ENCODE measurements around the gene ARHGAP18. TPM values are rescaled to one million over a fixed set of nuclear protein-coding genes. Genes with fewer than 3 reads are reported as not detected.

The ARHGAP18 gene
- total RNA-seq, 6 donors from 2014 or later: 30.4 to 56.8 (median 48.9) TPM

- peak overlapping the region in 1 of 4 donors; percentile 27 for H3K27ac ChIP-seq
- DNase-seq: no peak
- no peaks in the 10 kb centered on the region for H3K36me3 ChIP-seq
- H3K4me3 ChIP-seq: no peak overlapping the region
- TF ChIP-seq EP300 (IDR thresholded peaks at IDR 0.05): no peak
- no peak for TF ChIP-seq POLR2A (IDR thresholded peaks at IDR 0.05)
- TF ChIP-seq CTCF (IDR thresholded peaks at IDR 0.05): no peak
- TF ChIP-seq POLR2AphosphoS5 (IDR thresholded peaks at IDR 0.05): no peak
- ATAC-seq (ENCODE audit: low FRiP score in 2 of 2): no peak
- peaks cover 32 to 46% (median 34%) of the 10 kb centered on the region in 4 donors for H3K4me1 ChIP-seq
- H3K27me3 ChIP-seq: no peaks in the 10 kb centered on the region
- no peaks in the 10 kb centered on the region for H3K9me3 ChIP-seq
- WGBS, 2 donors: 68 to 71% methylated on average over 3 of the region's 3 CpGs
These were observed 44.4 kb downstream of the ARHGAP18 start for GRCh38 chr6:129665555-129665954.

- Histone ChIP-seq H3K36me3 (no peaks in the 10 kb centered on the region), H3K4me1 (peaks cover 30 to 42% (median 38%) of the 10 kb centered on the region in 4 donors), H3K4me3 (no peak overlapping the region), H3K27me3 (no peaks in the 10 kb centered on the region), H3K27ac (peak overlapping the region in 1 of 4 donors; percentile 39), H3K9me3 (no peaks in the 10 kb centered on the region)
- no peak for ATAC-seq (ENCODE audit: low FRiP score in 2 of 2)
- 50 to 55% methylated on average over 3 of the region's 3 CpGs for WGBS, 2 donors
- TF ChIP-seq CTCF (IDR thresholded peaks at IDR 0.05): no peak
- TF ChIP-seq POLR2A (IDR thresholded peaks at IDR 0.05): no peak
- no peak for TF ChIP-seq POLR2AphosphoS5 (IDR thresholded peaks at IDR 0.05)
- TF ChIP-seq EP300 (IDR thresholded peaks at IDR 0.05): no peak
- no peak for DNase-seq
These were observed 46.4 kb downstream of the ARHGAP18 start for GRCh38 chr6:129663531-129663930.

- TF ChIP-seq POLR2A (IDR thresholded peaks at IDR 0.05): no peak
- no peak for TF ChIP-seq CTCF (IDR thresholded peaks at IDR 0.05)
- no peak for TF ChIP-seq POLR2AphosphoS5 (IDR thresholded peaks at IDR 0.05)
- no peak for TF ChIP-seq EP300 (IDR thresholded peaks at IDR 0.05)
- DNase-seq: no peak
- no peaks in the 10 kb centered on the region for H3K9me3 ChIP-seq
- H3K4me3 ChIP-seq: no peak overlapping the region
- H3K27me3 ChIP-seq: no peaks in the 10 kb centered on the region
- H3K36me3 ChIP-seq: no peaks in the 10 kb centered on the region
- 74 to 76% methylated on average over 4 of the region's 4 CpGs for WGBS, 2 donors
- ATAC-seq (ENCODE audit: low FRiP score in 2 of 2): no peak
- peak overlapping the region in 1 of 4 donors; percentile 39 for H3K27ac ChIP-seq
- peaks cover 28 to 41% (median 38%) of the 10 kb centered on the region in 4 donors for H3K4me1 ChIP-seq
These were observed 47.0 kb downstream of the ARHGAP18 start for GRCh38 chr6:129662980-129663431.

- no peaks in the 10 kb centered on the region for H3K27me3 ChIP-seq
- H3K4me1 ChIP-seq: peaks cover 28 to 45% (median 37%) of the 10 kb centered on the region in 4 donors
- no peaks in the 10 kb centered on the region for H3K36me3 ChIP-seq
- DNase-seq (no peak), ATAC-seq (ENCODE audit: low FRiP score in 2 of 2) (no peak)
- H3K27ac ChIP-seq: peak overlapping the region; percentile 2 to 71 (median 42)
- no peak for TF ChIP-seq CTCF (IDR thresholded peaks at IDR 0.05)
- no peak for TF ChIP-seq POLR2AphosphoS5 (IDR thresholded peaks at IDR 0.05)
- TF ChIP-seq POLR2A (IDR thresholded peaks at IDR 0.05): no peak
- no peak for TF ChIP-seq EP300 (IDR thresholded peaks at IDR 0.05)
- H3K9me3 ChIP-seq: no peaks in the 10 kb centered on the region
- 60 to 68% methylated on average over 2 of the region's 2 CpGs for WGBS, 2 donors
- no peak overlapping the region for H3K4me3 ChIP-seq
These were observed 47.6 kb downstream of the ARHGAP18 start for GRCh38 chr6:129662406-129662766.
